Liver (tissue), 9 donors: ENCODE data around the gene ASNSD1. TPM values are rescaled to one million over a fixed set of nuclear protein-coding genes. Genes with fewer than 3 reads are reported as not detected.

Experiments
- DNase-seq: peaks from one replicate; pipeline ENCODE4 v3.0.0-alpha.2; 2017; ENCODE audit warnings: low spot score
- H3K27ac ChIP-seq, 2 donors: one replicate each; pipeline ENCODE4 v1.7.0; 2013; ENCODE audit warnings: inconsistent platforms in 2 of 2, low read length in 2 of 2, control low read depth in 1 of 2, low read depth in 1 of 2, mild to moderate bottlenecking in 1 of 2
- H3K27me3 ChIP-seq, 4 donors: one replicate each; pipeline versions ENCODE4 v1.6.1 to v1.7.0; 2013; ENCODE audit warnings: low read length in 3 of 4, inconsistent platforms in 1 of 4, mild to moderate bottlenecking in 1 of 4, moderate library complexity in 1 of 4; ENCODE audit not compliant: control insufficient read depth in 4 of 4, insufficient read depth in 4 of 4
- H3K36me3 ChIP-seq, 4 donors: one replicate each; pipeline versions ENCODE4 v1.6.1 to v1.7.0; 2013; ENCODE audit warnings: low read length in 3 of 4, mild to moderate bottlenecking in 3 of 4, low read depth in 1 of 4, moderate library complexity in 1 of 4; ENCODE audit not compliant: control insufficient read depth in 4 of 4, insufficient read depth in 3 of 4
- H3K4me1 ChIP-seq, 4 donors: one replicate each; pipeline versions ENCODE4 v1.6.1 to v1.7.0; 2013; ENCODE audit warnings: low read length in 3 of 4, mild to moderate bottlenecking in 3 of 4, moderate library complexity in 1 of 4; ENCODE audit not compliant: control insufficient read depth in 4 of 4, insufficient read depth in 4 of 4
- H3K4me3 ChIP-seq, 3 donors: one replicate each; pipeline versions ENCODE4 v1.6.1 to v1.7.0; 2013; ENCODE audit warnings: low read length in 3 of 3, control low read depth in 1 of 3, low read depth in 1 of 3, mild to moderate bottlenecking in 1 of 3
- H3K9ac ChIP-seq, 2 donors: one replicate each; pipeline ENCODE4 v1.7.0; 2013; ENCODE audit warnings: low read length in 2 of 2, mild to moderate bottlenecking in 2 of 2, moderate library complexity in 2 of 2, control low read depth in 1 of 2, low read depth in 1 of 2
- H3K9me3 ChIP-seq, 4 donors: one replicate each; pipeline versions ENCODE4 v1.6.1 to v1.7.0; 2013; ENCODE audit warnings: low read length in 3 of 4; ENCODE audit not compliant: control insufficient read depth in 4 of 4
- ATF3 ChIP-seq: IDR thresholded peaks from 2 replicates; pipeline ENCODE4 v1.6.1; 2016; ENCODE audit warnings: antibody characterized with exemption
- CTCF ChIP-seq: fragments of 150-350 bp; IDR thresholded peaks from 2 replicates; pipeline ENCODE4 v1.5.1; 2017; ENCODE audit warnings: improper control_type of control experiment, low read depth, low read length; ENCODE audit not compliant: missing input control
- EGR1 ChIP-seq, 2 donors: IDR thresholded peaks; 2 replicates each; pipeline ENCODE4 v1.6.1; 2016 to 2018; ENCODE audit warnings: antibody characterized with exemption in 2 of 2, low read depth in 2 of 2
- FOXA1 ChIP-seq: IDR thresholded peaks from 2 replicates; pipeline ENCODE4 v1.6.1; 2016; ENCODE audit warnings: antibody characterized with exemption
- FOXA2 ChIP-seq: IDR thresholded peaks from 2 replicates; pipeline ENCODE4 v1.6.1; 2016; ENCODE audit warnings: antibody characterized with exemption
- GABPA ChIP-seq, 2 donors: IDR thresholded peaks in 1 of 2; conservative IDR thresholded peaks in 1 of 2; 2 replicates each; pipeline ENCODE4 v1.6.1; 2016; ENCODE audit warnings: antibody characterized with exemption in 2 of 2, mild to moderate bottlenecking in 1 of 2, moderate library complexity in 1 of 2
- HNF4A ChIP-seq, 2 donors: conservative IDR thresholded peaks; 2 replicates each; pipeline ENCODE4 v1.6.1; 2016; ENCODE audit warnings: antibody characterized with exemption in 2 of 2, mild to moderate bottlenecking in 2 of 2
- HNF4G ChIP-seq: IDR thresholded peaks from 2 replicates; pipeline ENCODE4 v1.6.1; 2016; ENCODE audit warnings: antibody characterized with exemption
- JUND ChIP-seq, 2 donors: IDR thresholded peaks; 2 replicates each; pipeline ENCODE4 v1.6.1; 2016; ENCODE audit warnings: antibody characterized with exemption in 2 of 2
- NR2F2 ChIP-seq: IDR thresholded peaks from 2 replicates; pipeline ENCODE4 v1.6.1; 2016; ENCODE audit warnings: antibody characterized with exemption
- RAD21 ChIP-seq, 2 donors: IDR thresholded peaks; 2 replicates each; pipeline ENCODE4 v1.6.1; 2016; ENCODE audit warnings: antibody characterized with exemption in 2 of 2, mild to moderate bottlenecking in 2 of 2
- RXRA ChIP-seq, 2 donors: IDR thresholded peaks; 2 replicates each; pipeline ENCODE4 v1.6.1; 2017 to 2018; ENCODE audit warnings: antibody characterized with exemption in 2 of 2, mild to moderate bottlenecking in 1 of 2
- SP1 ChIP-seq: IDR thresholded peaks from 2 replicates; pipeline ENCODE4 v1.6.1; 2018; ENCODE audit warnings: antibody characterized with exemption, mild to moderate bottlenecking
- TAF1 ChIP-seq: conservative IDR thresholded peaks from 2 replicates; pipeline ENCODE4 v1.6.1; 2016; ENCODE audit warnings: antibody characterized with exemption, mild to moderate bottlenecking
- YY1 ChIP-seq: IDR thresholded peaks from 2 replicates; pipeline ENCODE4 v1.6.1; 2016; ENCODE audit warnings: antibody characterized with exemption, mild to moderate bottlenecking
- ZBTB33 ChIP-seq: IDR thresholded peaks from 2 replicates; pipeline ENCODE4 v1.6.1; 2016; ENCODE audit warnings: antibody characterized with exemption
- WGBS: extraction: QIAGEN DNeasy Blood & Tissue Kit; methylation state at CpG from one replicate; pipeline ENCODE4 v1.1.7; 2013; 5-methylcytosine and 5-hydroxymethylcytosine counted together
- polyA plus RNA-seq, 2 donors: library from polyadenylated mRNA; stranded (reverse) in 1 of 2; unstranded in 1 of 2; fragments of 200-250 nt in 1 of 2; fragments of >200 nt in 1 of 2; fragmentation: Nextera tagmentation in 1 of 2; extraction: Ambion mirVana in 1 of 2; gene quantifications; one replicate each; pipeline versions ENCODE4 v1.2.1 to v1.2.3, GENCODE V29; 2013 to 2015
- total RNA-seq, 2 donors: library from RNA; depleted of rRNA; stranded (reverse); fragments of >200 nt; gene quantifications; one replicate each; pipeline ENCODE4 v1.2.3, GENCODE V29; 2014
- TF ChIP-seq, protein P1 (sequence below): IDR thresholded peaks from 2 replicates; pipeline ENCODE4 v1.6.1; 2016; ENCODE audit warnings: antibody characterized with exemption
- TF ChIP-seq, protein P2 (sequence below): IDR thresholded peaks from 2 replicates; pipeline ENCODE4 v1.6.1; 2016; ENCODE audit warnings: antibody characterized with exemption, mild to moderate bottlenecking
- donor health status: healthy.
- donor health status: healthy.
- donor health status: healthy.
- donor health status: healthy.
- donor health status: healthy.

Gene ASNSD1
- total and polyA plus RNA-seq, 4 donors: 19.8 to 33.0 (median 25.5) TPM

DNA sequence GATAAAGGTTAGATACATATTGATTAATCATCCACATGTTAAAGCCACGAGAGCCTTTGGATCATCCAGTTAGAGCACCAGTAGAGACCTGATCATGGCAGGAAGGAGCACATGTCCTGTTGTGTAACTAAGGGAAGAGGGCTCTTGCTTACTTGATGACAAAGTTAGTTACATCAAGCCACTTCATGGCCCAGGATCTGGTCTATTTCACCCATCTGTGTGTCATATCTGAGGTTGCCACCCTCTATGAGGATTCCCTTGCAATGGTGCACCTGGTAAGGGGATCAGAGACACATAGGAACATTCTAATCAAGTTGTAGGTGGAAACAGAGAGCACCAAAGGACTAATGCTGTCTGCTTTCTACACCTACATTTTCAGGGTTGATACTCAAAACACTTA lies 19.9 kb downstream of the ASNSD1 start:
- WGBS: 72% methylated on average over 1 of the region's 1 CpG
- DNase-seq: no peak
- no peak overlapping the region for H3K27ac ChIP-seq
- H3K27me3 ChIP-seq: no peaks in the 10 kb centered on the region
- H3K4me3 ChIP-seq: no peak overlapping the region
- H3K9ac ChIP-seq: no peak overlapping the region
- no peaks in the 10 kb centered on the region for H3K4me1 ChIP-seq
- no peaks in the 10 kb centered on the region for H3K9me3 ChIP-seq
- H3K36me3 ChIP-seq: no peaks in the 10 kb centered on the region
- TF ChIP-seq HNF4A (conservative IDR thresholded peaks at IDR 0.05) (no peak), SP1 (no peak), RAD21 (IDR thresholded peaks at IDR 0.05) (no peak), FOXA1 (no peak), EGR1 (IDR thresholded peaks at IDR 0.05; ENCODE audit: low read depth in 2 of 2) (no peak), RXRA (IDR thresholded peaks at IDR 0.05) (no peak), TAF1 (no peak), ZBTB33 (no peak), CTCF (no peak), GABPA (IDR thresholded peaks at IDR 0.05 in 1 of 2, conservative IDR thresholded peaks at IDR 0.05 in 1 of 2) (no peak), NR2F2 (no peak), ATF3 (no peak), JUND (IDR thresholded peaks at IDR 0.05) (no peak), HNF4G (no peak), YY1 (no peak), FOXA2 (no peak)
- TF ChIP-seq, protein P1, sequence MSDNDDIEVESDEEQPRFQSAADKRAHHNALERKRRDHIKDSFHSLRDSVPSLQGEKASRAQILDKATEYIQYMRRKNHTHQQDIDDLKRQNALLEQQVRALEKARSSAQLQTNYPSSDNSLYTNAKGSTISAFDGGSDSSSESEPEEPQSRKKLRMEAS: no peak
- TF ChIP-seq, protein P2, sequence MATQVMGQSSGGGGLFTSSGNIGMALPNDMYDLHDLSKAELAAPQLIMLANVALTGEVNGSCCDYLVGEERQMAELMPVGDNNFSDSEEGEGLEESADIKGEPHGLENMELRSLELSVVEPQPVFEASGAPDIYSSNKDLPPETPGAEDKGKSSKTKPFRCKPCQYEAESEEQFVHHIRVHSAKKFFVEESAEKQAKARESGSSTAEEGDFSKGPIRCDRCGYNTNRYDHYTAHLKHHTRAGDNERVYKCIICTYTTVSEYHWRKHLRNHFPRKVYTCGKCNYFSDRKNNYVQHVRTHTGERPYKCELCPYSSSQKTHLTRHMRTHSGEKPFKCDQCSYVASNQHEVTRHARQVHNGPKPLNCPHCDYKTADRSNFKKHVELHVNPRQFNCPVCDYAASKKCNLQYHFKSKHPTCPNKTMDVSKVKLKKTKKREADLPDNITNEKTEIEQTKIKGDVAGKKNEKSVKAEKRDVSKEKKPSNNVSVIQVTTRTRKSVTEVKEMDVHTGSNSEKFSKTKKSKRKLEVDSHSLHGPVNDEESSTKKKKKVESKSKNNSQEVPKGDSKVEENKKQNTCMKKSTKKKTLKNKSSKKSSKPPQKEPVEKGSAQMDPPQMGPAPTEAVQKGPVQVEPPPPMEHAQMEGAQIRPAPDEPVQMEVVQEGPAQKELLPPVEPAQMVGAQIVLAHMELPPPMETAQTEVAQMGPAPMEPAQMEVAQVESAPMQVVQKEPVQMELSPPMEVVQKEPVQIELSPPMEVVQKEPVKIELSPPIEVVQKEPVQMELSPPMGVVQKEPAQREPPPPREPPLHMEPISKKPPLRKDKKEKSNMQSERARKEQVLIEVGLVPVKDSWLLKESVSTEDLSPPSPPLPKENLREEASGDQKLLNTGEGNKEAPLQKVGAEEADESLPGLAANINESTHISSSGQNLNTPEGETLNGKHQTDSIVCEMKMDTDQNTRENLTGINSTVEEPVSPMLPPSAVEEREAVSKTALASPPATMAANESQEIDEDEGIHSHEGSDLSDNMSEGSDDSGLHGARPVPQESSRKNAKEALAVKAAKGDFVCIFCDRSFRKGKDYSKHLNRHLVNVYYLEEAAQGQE: no peak

- H3K9ac ChIP-seq: no peak overlapping the region
- H3K4me1 ChIP-seq: no peaks in the 10 kb centered on the region
- no peak overlapping the region for H3K27ac ChIP-seq
- H3K36me3 ChIP-seq: no peaks in the 10 kb centered on the region
- H3K4me3 ChIP-seq: no peak overlapping the region
- no peak for TF ChIP-seq GABPA (IDR thresholded peaks at IDR 0.05 in 1 of 2, conservative IDR thresholded peaks at IDR 0.05 in 1 of 2)
- TF ChIP-seq JUND (IDR thresholded peaks at IDR 0.05): no peak
- TF ChIP-seq FOXA1: no peak
- TF ChIP-seq RAD21 (IDR thresholded peaks at IDR 0.05): no peak
- no peak for TF ChIP-seq HNF4A (conservative IDR thresholded peaks at IDR 0.05)
- no peak for TF ChIP-seq ZBTB33
- TF ChIP-seq HNF4G: no peak
- TF ChIP-seq, protein P1: no peak
- TF ChIP-seq, protein P2: no peak
- no peaks in the 10 kb centered on the region for H3K9me3 ChIP-seq
- H3K27me3 ChIP-seq: no peaks in the 10 kb centered on the region
- no peak for DNase-seq
Measured at GRCh38 chr2:189681903-189682302, 20.6 kb downstream of the ASNSD1 start.
